Calu3 (cell line): Measurements from ENCODE around the gene NT5DC3. TPM values are rescaled to one million over a fixed set of nuclear protein-coding genes. Genes with fewer than 3 reads are reported as not detected.

ENCODE experiments used
- BruUV-seq: library from RNA; stranded (reverse); fragments of 400-500 nt; replicated peaks from 2 replicates; lab custom pipeline; 2021; lab: Mats Ljungman, UMichigan
- CTCF ChIA-PET: fragments of 300-600 bp; sonication (Branson Sonifier 250); formaldehyde crosslinking; loops from one replicate; lab custom pipeline; 2022; ENCODE audit warnings: antibody characterized with exemption; lab: Charles Lee
- DNase-seq: peaks from one replicate; pipeline ENCODE4 v3.0.0; 2022
- H3K27ac Mint-ChIP-seq: one replicate; pipeline ENCODE4 v1.8.0; 2022; ENCODE audit warnings: mixed read lengths; ENCODE audit not compliant: unreplicated experiment
- H3K27me3 Mint-ChIP-seq: one replicate; pipeline ENCODE4 v1.8.0; 2022; ENCODE audit warnings: mixed read lengths; ENCODE audit not compliant: unreplicated experiment
- H3K36me3 Mint-ChIP-seq: one replicate; pipeline ENCODE4 v1.8.0; 2022; ENCODE audit warnings: mild to moderate bottlenecking, moderate library complexity, mixed read lengths; ENCODE audit not compliant: insufficient read depth, unreplicated experiment
- H3K4me1 Mint-ChIP-seq: one replicate; pipeline ENCODE4 v1.8.0; 2022; ENCODE audit warnings: mild to moderate bottlenecking, low read depth, mixed read lengths; ENCODE audit not compliant: unreplicated experiment
- H3K4me3 Mint-ChIP-seq: one replicate; pipeline ENCODE4 v1.8.0; 2022; ENCODE audit warnings: mild to moderate bottlenecking, low read depth, moderate library complexity, mixed read lengths; ENCODE audit not compliant: unreplicated experiment
- H3K9me3 Mint-ChIP-seq: one replicate; pipeline ENCODE4 v1.8.0; 2022; ENCODE audit warnings: low read depth, mixed read lengths; ENCODE audit not compliant: unreplicated experiment
- intact Hi-C: fragments of 100-400 bp; cut with micrococcal nuclease; formaldehyde crosslinking; loops from one replicate; pipeline ENCODE4 v1.10.0; 2022; ENCODE audit not compliant: unreplicated experiment
- total RNA-seq: library from RNA; stranded (reverse); gene quantifications from 2 replicates; pipeline ENCODE4 v1.2.3, GENCODE V29; 2022
- TF ChIP-seq, protein P1 (sequence below): fragments of 200-600 bp; IDR thresholded peaks from one replicate; pipeline ENCODE4 v1.8.0; 2022; ENCODE audit warnings: antibody characterized with exemption; ENCODE audit not compliant: unreplicated experiment

NT5DC3 gene
- total RNA-seq, 1 experiment from 2014 or later = 24.0 TPM

DNA sequence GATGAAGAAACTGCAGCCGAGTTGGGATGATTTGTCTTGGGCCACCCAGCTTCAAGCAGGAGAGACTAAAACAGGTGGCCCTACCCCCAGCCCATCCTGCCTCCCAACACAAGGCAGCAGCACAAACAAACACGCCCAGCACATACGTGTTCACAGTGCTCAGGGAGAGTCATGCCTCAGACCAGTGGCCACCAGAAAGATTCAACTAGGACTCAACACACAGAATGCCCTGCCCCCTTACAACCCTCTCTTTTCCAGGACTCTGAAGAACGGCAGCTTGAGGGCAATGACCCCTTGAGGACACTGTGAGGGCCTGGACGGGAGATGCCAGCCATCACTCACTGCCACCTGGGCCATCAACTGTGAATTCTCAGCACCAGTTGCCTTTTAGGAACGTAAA lies 75.0 kb downstream of the NT5DC3 start:
- no TSS peak for BruUV-seq
- Mint-ChIP-seq H3K9me3 (no peaks in the 10 kb centered on the region), H3K27ac (no peak overlapping the region), H3K27me3 (no peaks in the 10 kb centered on the region), H3K36me3 (peaks cover 19% of the 10 kb centered on the region), H3K4me3 (no peak overlapping the region), H3K4me1 (no peaks in the 10 kb centered on the region)
- CTCF ChIA-PET = no interaction called here
- no peak for DNase-seq
- TF ChIP-seq, protein P1, sequence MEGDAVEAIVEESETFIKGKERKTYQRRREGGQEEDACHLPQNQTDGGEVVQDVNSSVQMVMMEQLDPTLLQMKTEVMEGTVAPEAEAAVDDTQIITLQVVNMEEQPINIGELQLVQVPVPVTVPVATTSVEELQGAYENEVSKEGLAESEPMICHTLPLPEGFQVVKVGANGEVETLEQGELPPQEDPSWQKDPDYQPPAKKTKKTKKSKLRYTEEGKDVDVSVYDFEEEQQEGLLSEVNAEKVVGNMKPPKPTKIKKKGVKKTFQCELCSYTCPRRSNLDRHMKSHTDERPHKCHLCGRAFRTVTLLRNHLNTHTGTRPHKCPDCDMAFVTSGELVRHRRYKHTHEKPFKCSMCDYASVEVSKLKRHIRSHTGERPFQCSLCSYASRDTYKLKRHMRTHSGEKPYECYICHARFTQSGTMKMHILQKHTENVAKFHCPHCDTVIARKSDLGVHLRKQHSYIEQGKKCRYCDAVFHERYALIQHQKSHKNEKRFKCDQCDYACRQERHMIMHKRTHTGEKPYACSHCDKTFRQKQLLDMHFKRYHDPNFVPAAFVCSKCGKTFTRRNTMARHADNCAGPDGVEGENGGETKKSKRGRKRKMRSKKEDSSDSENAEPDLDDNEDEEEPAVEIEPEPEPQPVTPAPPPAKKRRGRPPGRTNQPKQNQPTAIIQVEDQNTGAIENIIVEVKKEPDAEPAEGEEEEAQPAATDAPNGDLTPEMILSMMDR = no peak
- intact Hi-C loops = no loop called here

DNA sequence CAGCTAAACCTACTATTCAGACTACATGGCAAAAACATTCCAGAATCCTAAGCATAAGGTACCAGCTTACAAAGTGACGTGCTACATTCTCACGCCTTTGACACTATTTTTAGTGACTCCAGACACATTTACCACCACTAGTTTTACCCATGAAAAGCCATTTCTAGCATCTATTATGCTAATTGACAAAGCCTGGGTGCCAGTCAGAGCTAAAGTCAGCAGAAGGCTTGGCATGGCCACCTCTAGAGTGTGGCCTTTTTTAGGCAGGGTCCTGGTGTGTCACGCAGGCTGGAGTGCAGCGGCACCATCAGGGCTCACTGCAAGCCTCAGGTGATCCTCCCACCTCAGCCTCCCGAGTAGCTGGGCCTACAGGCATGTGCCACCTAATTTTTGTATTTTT lies 75.7 kb downstream of the NT5DC3 start:
- Mint-ChIP-seq H3K9me3 (no peaks in the 10 kb centered on the region), H3K4me1 (no peaks in the 10 kb centered on the region), H3K4me3 (no peak overlapping the region), H3K36me3 (peaks cover 19% of the 10 kb centered on the region), H3K27me3 (no peaks in the 10 kb centered on the region), H3K27ac (no peak overlapping the region)
- DNase-seq = no peak
- TF ChIP-seq, protein P1 = no peak
- intact Hi-C loops = no loop called here
- CTCF ChIA-PET = no interaction called here
- no TSS peak for BruUV-seq

DNA sequence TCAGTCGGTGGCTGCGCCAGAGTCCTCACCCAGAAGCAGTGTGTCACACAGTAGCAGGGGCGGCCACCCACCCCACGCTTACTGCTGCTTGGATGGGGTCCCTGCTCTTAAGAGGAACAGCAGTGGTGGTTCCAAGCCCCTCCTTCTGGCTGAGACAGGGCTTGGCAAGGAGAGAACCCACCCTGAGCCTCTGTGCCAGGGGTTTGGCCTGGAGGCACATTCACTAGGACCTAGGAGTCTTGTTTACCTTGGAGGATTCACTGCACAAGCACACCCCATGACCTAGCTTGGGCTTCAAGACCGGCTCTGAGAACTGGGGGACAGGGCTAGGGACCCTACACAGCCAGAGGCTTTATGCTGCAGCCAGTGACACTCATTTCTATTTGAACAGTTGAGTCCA lies 78.6 kb downstream of the NT5DC3 start:
- TF ChIP-seq, protein P1 = no peak
- Mint-ChIP-seq H3K27me3 (no peaks in the 10 kb centered on the region), H3K9me3 (no peaks in the 10 kb centered on the region), H3K36me3 (peaks cover 19% of the 10 kb centered on the region), H3K4me3 (no peak overlapping the region), H3K4me1 (no peaks in the 10 kb centered on the region), H3K27ac (no peak overlapping the region)
- CTCF ChIA-PET = no interaction called here
- intact Hi-C loops = no loop called here
- no TSS peak for BruUV-seq
- no peak for DNase-seq

DNA sequence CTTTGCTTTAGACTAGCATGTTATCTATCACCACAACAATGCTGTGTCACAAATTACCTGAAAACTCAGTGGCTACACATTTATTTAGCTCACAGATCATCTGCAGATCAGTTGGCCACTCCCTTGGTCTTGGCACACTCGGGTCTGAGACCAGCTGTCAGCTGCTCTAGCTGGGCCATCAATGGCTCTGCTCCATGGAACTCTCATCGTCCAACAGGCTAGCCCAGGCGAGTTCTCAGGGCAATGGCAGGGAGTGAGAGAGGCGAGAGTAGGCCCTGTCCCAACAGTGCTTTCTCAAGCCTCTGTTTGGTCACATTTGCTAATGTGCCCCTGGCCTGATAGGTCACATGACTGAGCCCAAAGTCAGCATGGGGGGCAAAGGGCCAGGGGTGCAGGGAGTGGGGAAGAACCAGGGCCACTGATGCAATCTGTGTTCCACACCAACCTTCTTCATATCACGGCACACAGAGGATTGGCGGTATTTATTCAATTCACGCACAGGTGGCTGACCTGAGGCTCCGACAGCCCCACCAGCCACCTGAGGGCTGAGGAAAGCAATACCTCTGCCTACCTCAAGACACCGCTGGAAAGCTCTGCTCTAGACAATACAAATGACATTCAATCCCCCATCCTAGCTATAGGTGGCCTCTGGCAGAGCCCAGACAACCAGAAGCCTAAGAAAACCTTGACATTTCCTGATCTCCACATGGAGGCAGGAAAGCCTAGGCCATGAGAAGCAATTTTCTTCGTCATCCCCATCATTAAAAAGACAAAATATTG lies 82.5 kb downstream of the NT5DC3 start:
- no peak for DNase-seq
- no peak overlapping the region for H3K27ac Mint-ChIP-seq
- H3K27me3 Mint-ChIP-seq = no peaks in the 10 kb centered on the region
- TF ChIP-seq, protein P1 = no peak
- intact Hi-C loops = no loop called here
- CTCF ChIA-PET = no interaction called here
- H3K9me3 Mint-ChIP-seq = no peaks in the 10 kb centered on the region
- no peaks in the 10 kb centered on the region for H3K4me1 Mint-ChIP-seq
- no TSS peak for BruUV-seq
- H3K36me3 Mint-ChIP-seq = peaks cover 7% of the 10 kb centered on the region
- no peak overlapping the region for H3K4me3 Mint-ChIP-seq
